HG03442 (cell line): ENCODE measurements around the gene CCDC69.

ENCODE experiments used
- ATAC-seq: cut with Tn5 transposase; IDR thresholded peaks from one replicate; pipeline ENCODE4 v1.9.1; 2021; ENCODE audit warnings: mild to moderate bottlenecking, moderate library complexity; ENCODE audit not compliant: unreplicated experiment

Gene CCDC69

GRCh38 chr5:151150471-151151262 lies 73.2 kb downstream of the CCDC69 start:
- peak; percentile 46 for ATAC-seq

GRCh38 chr5:151148583-151148982 lies 75.3 kb downstream of the CCDC69 start:
- no peak for ATAC-seq

GRCh38 chr5:151147033-151147432 lies 76.9 kb downstream of the CCDC69 start:
- no peak for ATAC-seq

DNA sequence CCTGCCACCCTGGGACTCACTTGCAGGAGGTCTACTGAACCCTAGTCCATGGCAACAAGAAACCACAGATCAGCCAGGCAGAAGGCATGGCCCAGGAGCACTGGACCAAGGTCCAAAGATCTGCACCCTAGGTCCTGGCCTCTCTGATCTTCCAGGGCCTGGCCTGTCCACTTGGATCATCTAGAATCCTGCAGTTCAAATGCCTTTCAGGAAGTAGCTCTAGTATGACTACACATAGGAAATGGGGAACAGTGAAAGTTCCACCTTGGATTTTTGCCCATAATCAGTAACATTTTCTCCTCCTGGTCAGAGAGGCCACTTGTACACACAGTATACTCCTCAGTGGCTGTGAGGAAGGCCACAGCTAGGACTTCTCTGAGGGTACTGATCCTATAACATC lies 77.8 kb downstream of the CCDC69 start:
- no peak for ATAC-seq

DNA sequence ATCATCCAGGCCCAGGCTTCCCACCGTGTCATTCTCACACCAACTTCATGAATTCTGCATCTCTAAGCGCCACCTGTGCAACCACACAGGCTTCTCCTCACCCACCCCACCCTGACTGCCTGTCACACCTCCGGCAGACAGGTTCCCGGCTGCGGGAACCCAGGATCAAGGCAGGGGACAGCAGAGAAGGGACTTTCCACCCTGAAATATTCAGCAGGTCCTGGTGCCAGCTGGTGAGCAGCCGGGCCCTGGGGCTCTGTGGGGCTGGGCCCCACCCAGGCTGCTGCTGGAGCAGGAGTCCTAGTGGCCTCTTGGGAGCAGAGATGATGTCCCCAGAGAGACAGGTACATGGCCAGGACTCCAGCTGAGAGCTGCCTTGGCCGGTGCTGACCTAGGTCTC lies 79.0 kb downstream of the CCDC69 start:
- no peak for ATAC-seq

DNA sequence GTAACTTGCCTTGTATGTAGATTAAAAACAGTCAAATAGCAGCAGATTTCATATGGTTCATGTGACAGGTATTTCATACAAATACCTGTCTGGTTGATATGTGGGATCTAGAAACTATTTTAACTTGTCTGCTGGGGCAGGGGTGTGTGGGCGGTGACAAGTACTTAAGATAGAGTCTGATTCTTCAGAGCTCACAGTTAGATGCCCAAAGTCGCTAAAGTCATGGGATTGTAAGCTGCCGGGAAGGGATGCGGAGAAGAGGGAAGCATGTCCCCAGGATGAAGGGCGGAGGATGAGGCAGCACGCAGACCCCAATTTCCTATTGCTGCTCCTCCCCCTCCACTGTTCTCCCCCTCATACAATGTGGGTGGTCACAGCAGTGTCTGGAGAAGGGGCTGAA lies 79.6 kb downstream of the CCDC69 start:
- no peak for ATAC-seq

DNA sequence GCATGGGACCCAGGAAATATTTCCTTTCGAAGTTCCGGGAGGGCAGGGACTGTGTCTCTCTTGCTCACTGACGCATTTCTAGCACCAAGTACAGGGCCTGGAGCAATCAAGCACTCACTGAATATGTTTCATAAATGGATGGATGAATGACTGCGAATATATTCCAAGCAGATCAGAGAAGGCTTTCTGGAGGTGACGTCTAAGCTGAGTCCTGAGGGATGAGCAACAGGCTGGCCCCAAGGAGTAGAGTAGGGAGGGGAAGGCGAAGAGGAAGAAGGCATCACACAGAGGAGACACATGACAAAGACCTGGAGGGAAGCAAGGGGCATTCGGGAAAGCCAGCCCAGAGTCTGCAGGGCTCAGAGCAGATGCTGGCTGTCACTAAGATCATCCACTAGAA lies 80.2 kb downstream of the CCDC69 start:
- no peak for ATAC-seq

DNA sequence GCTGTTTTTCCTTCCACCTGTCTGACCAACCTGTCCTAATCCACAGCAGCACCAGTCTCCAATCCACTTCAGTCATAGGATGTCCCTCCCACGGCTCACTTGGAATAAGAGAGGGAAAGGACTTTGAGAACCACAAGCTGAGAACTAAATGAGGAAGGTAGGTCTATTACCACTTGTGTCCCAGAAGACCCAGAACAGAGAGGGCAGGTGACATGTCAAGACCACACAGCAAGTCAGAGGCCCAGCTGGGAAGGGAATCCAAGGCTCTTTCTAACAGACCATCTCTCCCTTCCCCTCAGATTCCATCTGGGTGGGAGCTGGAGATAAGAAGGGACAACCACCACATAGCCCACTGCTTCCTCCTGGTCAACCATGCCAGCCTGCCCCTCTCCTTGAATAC lies 81.0 kb downstream of the CCDC69 start:
- no peak for ATAC-seq

DNA sequence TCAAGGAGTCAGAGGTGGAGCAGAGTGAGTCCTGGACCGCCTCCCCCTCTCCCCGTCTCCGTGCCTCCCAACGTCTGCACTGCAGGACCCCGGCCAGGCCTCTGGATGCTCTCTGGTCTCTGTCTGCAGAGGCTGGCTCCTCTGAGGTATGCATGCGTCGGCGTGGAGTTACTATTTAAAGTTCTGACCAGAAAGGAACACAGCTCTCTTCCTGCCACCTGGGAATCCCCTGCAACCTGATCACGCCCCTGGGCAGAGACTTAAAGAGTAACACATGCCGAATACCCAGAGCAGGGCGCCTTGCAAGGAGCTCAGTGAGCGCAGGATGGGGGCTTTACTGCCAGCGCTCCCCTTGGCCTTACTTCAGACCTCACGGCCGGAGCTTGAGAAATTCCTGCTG lies 82.4 kb downstream of the CCDC69 start:
- peak; percentile 94 for ATAC-seq

GRCh38 chr5:151140686-151141459 lies 83.0 kb downstream of the CCDC69 start:
- ATAC-seq, result no peak

DNA sequence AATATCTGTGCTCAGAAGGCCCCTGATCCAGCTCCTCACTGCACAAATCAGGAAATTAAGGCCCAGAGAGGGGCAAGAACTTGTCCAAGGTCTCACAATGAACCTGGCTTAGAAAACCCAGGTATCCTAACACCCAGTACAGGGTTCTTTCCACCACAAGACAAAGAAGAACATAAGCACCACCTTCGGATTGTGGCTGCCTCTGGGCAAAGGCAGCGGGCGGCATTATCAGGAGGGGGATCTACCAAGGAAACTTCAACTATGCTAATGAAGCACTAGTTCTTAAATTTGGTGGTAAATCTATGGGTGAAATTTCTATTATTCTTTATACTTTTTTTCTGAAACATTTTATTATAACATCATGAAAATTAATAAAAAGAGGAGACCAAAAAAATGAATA lies 84.2 kb downstream of the CCDC69 start:
- no peak for ATAC-seq

GRCh38 chr5:151139015-151139414 lies 84.9 kb downstream of the CCDC69 start:
- ATAC-seq, result no peak

DNA sequence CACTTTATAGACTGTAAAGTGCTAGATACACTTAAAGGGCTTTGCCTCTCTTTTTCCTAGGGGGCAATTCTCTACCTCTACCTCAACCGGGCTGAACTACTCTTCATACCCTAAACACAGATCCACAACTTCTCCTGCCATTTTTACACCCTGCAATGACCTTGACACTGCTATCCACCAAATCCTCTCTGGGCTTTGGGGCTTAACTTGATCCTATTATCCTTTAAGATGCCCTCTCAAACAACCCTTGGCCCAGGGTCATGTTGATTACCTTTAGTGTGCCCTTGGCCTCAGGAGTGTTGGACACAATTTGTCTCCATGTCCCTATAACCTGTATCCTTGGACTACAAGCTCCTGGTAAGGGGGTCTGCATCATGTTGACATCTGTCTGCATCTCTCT lies 85.8 kb downstream of the CCDC69 start:
- ATAC-seq, result no peak

DNA sequence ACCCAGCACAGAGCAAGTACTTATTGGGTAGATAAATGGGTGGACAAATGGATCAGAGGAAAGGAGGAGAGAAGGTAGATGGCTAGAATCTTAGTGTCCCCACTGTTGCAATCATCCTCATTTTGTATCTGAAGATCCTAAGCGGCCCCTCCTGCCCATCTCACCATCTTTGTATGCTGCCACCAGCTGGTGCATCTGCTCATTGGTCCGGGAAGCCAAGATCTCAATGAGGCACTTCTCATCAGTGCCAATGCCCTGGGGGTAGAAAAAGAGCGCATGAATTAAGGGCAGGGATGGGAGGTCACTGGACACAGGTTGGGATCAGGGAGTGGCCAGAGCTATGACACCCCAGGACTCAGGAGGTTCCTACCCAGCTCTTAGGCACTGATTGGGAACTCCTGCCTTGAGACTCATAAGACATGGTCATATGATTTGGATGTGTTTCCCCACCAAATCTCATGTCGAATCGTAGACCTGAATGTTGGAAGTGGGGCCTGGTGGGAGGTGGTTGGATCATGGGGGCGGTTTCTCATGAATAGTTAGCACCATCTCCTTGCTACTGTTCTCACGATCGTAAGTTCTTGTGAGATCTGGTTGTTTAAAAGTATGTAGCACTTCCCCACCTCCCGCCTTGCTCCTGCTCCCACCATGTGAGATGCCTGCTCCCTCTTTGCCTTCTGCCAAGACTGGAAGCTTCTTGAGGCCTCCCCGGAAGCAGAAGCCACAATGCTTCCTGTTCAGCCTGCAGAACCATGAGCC lies 86.6 kb downstream of the CCDC69 start:
- no peak for ATAC-seq

- peak; percentile 67 for ATAC-seq
These were observed 89.7 kb downstream of the CCDC69 start for GRCh38 chr5:151134228-151134627.

DNA sequence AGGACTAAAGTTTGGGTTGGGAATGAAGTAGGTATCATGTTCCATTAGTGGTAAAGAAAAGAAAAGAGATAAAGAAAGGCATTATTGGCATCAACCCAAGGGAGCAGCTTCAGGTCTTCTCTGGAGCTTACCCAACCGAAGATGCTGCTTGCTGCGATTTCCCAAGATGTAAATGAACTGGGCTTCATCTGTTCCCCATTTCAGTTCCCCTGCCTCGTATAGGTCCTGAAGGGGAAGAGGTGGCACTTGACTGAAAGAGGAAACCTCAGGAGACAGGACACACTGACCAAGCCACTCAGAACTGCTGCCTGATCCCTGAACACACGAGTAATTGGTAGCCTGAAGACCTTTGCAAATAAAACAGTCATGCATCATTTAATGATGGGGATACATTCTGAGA lies 90.9 kb downstream of the CCDC69 start:
- no peak for ATAC-seq
